HepG2 (cell line): ENCODE data around the gene TRAF3. TPM values are rescaled to one million over a fixed set of nuclear protein-coding genes. Genes with fewer than 3 reads are reported as not detected.
A peak's percentile ranks its signal among the peaks of the same experiment; 100 is the strongest.

ENCODE experiments used
- BCL6 ChIP-seq: IDR thresholded peaks from 2 replicates; pipeline ENCODE4 v1.6.1; 2016; ENCODE audit warnings: missing genetic modification reagents, missing compliant biosample characterization
- FUBP1 ChIP-seq: sonication (generic); formaldehyde crosslinking; IDR thresholded peaks from 2 replicates; pipeline ENCODE4 v1.5.1; 2020; ENCODE audit warnings: missing genetic modification reagents, mild to moderate bottlenecking, borderline replicate concordance
- HINFP ChIP-seq: sonication (generic); formaldehyde crosslinking; IDR thresholded peaks from 2 replicates; pipeline ENCODE4 v1.4.0; 2020; ENCODE audit warnings: low read depth, mild to moderate bottlenecking, missing genetic modification reagents
- HMGXB4 ChIP-seq, 2 experiments: sonication (generic) in 1 of 2; formaldehyde crosslinking in 1 of 2; IDR thresholded peaks; 2 replicates each; pipeline versions ENCODE4 v1.4.0 to v1.6.1; 2018 to 2020; ENCODE audit warnings: missing genetic modification reagents in 2 of 2, borderline replicate concordance in 1 of 2, low read depth in 1 of 2, mild to moderate bottlenecking in 1 of 2, missing biosample characterization in 1 of 2
- HNF1A ChIP-seq, 2 experiments: sonication (generic) in 1 of 2; formaldehyde crosslinking in 1 of 2; IDR thresholded peaks; 2 replicates each; pipeline versions ENCODE4 v1.4.0 to v1.6.1; 2016 to 2020; ENCODE audit warnings: borderline replicate concordance in 1 of 2, low read depth in 1 of 2, mild to moderate bottlenecking in 1 of 2, missing genetic modification reagents in 1 of 2
- HOXD1 ChIP-seq: sonication (generic); formaldehyde crosslinking; IDR thresholded peaks from 2 replicates; pipeline ENCODE4 v1.5.0; 2020; ENCODE audit warnings: missing genetic modification reagents
- MEIS2 ChIP-seq: sonication (generic); formaldehyde crosslinking; IDR thresholded peaks from 2 replicates; pipeline ENCODE4 v1.9.0; 2021; ENCODE audit warnings: mild to moderate bottlenecking, missing genetic modification reagents
- RAD51 ChIP-seq: fragments of 450-650 bp; IDR thresholded peaks from 2 replicates; pipeline ENCODE4 v1.6.1; 2016; ENCODE audit warnings: borderline replicate concordance
- REPIN1 ChIP-seq: sonication (generic); formaldehyde crosslinking; IDR thresholded peaks from 2 replicates; pipeline ENCODE4 v1.8.0; 2022; ENCODE audit warnings: missing genetic modification reagents, low read depth, mild to moderate bottlenecking, borderline replicate concordance
- SPEN ChIP-seq: sonication (generic); formaldehyde crosslinking; IDR thresholded peaks from 2 replicates; pipeline ENCODE4 v1.5.1; 2020; ENCODE audit warnings: low read depth, mild to moderate bottlenecking, missing genetic modification reagents
- TBP ChIP-seq: sonication (generic); formaldehyde crosslinking; IDR thresholded peaks from 2 replicates; pipeline ENCODE4 v1.5.0; 2020; ENCODE audit warnings: missing genetic modification reagents
- TP53 ChIP-seq: sonication (generic); formaldehyde crosslinking; conservative IDR thresholded peaks from 2 replicates; pipeline ENCODE4 v1.4.0; 2020; ENCODE audit warnings: missing genetic modification reagents
- ZNF264 ChIP-seq: sonication (generic); formaldehyde crosslinking; IDR thresholded peaks from 2 replicates; pipeline ENCODE4 v1.4.0; 2020; ENCODE audit warnings: missing genetic modification reagents
- ZNF562 ChIP-seq: sonication (generic); formaldehyde crosslinking; IDR thresholded peaks from 2 replicates; pipeline ENCODE4 v1.8.0; 2022; ENCODE audit warnings: missing genetic modification reagents, borderline replicate concordance
- ZNF577 ChIP-seq: sonication (generic); formaldehyde crosslinking; IDR thresholded peaks from 2 replicates; pipeline ENCODE4 v1.4.0; 2020; ENCODE audit warnings: mild to moderate bottlenecking, low read depth, missing genetic modification reagents, borderline replicate concordance
- ZNF691 ChIP-seq: sonication (generic); formaldehyde crosslinking; IDR thresholded peaks from 2 replicates; pipeline ENCODE4 v1.4.0; 2020; ENCODE audit warnings: missing genetic modification reagents, low read depth, mild to moderate bottlenecking, borderline replicate concordance
- ZSCAN25 ChIP-seq: sonication (generic); formaldehyde crosslinking; IDR thresholded peaks from 2 replicates; pipeline ENCODE4 v1.8.0; 2022; ENCODE audit warnings: mild to moderate bottlenecking, missing genetic modification reagents
- polyA plus RNA-seq, 8 experiments: library from polyadenylated mRNA; depleted of rRNA in 3 of 8; stranded (reverse) in 7 of 8; unstranded in 1 of 8; fragments of >200 nt; fragmentation: Illumina TruSeq in 4 of 8; extraction: Trizol in 4 of 8; gene quantifications; 2 replicates each; pipeline versions ENCODE4 v1.2.1 to v1.2.3, GENCODE V29; 2011 to 2016; ENCODE audit warnings: low read depth in 4 of 8, missing spikeins in 1 of 8, mixed read lengths in 1 of 8; ENCODE audit not compliant: insufficient read depth in 1 of 8
- total RNA-seq, 5 experiments: library from RNA; depleted of rRNA; stranded (reverse); fragments of >200 nt; fragmentation: Illumina TruSeq; extraction: Trizol; gene quantifications; 2 replicates each; pipeline ENCODE4 v1.2.3, GENCODE V29; 2016; ENCODE audit warnings: low read depth in 1 of 5

The TRAF3 gene
- total and polyA plus RNA-seq, 2 of the 13 experiments (the other 11 are each of a cell fraction or from before 2014, with no cell fraction given), result 6.9 to 12.2 TPM

- no peak for TF ChIP-seq FUBP1 (CRISPR knock-in tag)
- TF ChIP-seq REPIN1, result no peak
- no peak for TF ChIP-seq HOXD1 (CRISPR knock-in tag)
- TF ChIP-seq HINFP, result no peak
- TF ChIP-seq SPEN (CRISPR knock-in tag), result 0 out of 2 replicates have a peak, but pooled peaks have one; percentile 9
- TF ChIP-seq ZNF691, result no peak
- TF ChIP-seq BCL6 (CRISPR knock-in tag), result no peak
- TF ChIP-seq ZSCAN25 (CRISPR knock-in tag), result no peak
- TF ChIP-seq MEIS2, result no peak
- TF ChIP-seq TBP (CRISPR knock-in tag), result no peak
- TF ChIP-seq ZNF562 (CRISPR knock-in tag), result no peak
- TF ChIP-seq HNF1A (IDR thresholded peaks at IDR 0.05; ENCODE audit: low read depth), result no peak
- TF ChIP-seq HNF1A (CRISPR knock-in tag; IDR thresholded peaks at IDR 0.05; ENCODE audit: borderline replicate concordance), result 0 out of 2 replicates have a peak, but pooled peaks have one; percentile 17
- TF ChIP-seq RAD51, result no peak
- TF ChIP-seq TP53 (CRISPR knock-in tag), result no peak
- TF ChIP-seq HMGXB4 (CRISPR knock-in tag; IDR thresholded peaks at IDR 0.05; ENCODE audit: borderline replicate concordance in 1 of 2, low read depth in 1 of 2), result no peak; a peak in 1 of 4 replicates
- no peak for TF ChIP-seq ZNF577
- TF ChIP-seq ZNF264 (CRISPR knock-in tag), result no peak
Measured at GRCh38 chr14:102776761-102777710, at the start of gene TRAF3 (continued).
